Measurements from ENCODE around the gene MCHR1.
"Not testable (repeated sequence)": the region's sequence is repeated elsewhere in the genome, so short reads cannot be mapped to it uniquely, and the experiment has no call there.

MCHR1 gene

GRCh38 chr22:40679249-40679963 lies at the start of gene MCHR1:
TSS of gene MCHR1 (plus strand) at chr22:40679484. CDS start at chr22:40679653, 169 bp downstream.
- DNase-seq (ENCODE audit: low read depth): no peak

DNA sequence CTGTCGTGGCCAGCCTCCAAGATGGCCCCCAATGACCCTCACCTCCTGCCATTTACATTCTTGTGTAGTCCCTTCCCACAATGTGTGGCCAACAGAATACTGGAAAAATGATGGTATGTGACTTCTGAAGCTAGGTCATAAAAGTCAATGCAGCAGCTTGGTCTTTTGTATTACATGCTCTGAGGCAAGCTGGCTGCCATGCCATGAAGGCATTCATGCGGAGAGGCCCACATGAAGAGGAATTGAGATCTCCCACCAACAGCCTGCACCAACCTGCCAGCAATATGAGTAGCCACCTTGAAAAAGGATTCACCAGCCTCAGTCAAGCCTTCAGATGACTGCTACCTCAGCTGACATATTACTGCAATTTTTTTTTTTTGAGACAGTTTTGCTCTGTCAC lies 47.4 kb upstream of the MCHR1 start:
- DNase-seq (ENCODE audit: low read depth): no peak

DNA sequence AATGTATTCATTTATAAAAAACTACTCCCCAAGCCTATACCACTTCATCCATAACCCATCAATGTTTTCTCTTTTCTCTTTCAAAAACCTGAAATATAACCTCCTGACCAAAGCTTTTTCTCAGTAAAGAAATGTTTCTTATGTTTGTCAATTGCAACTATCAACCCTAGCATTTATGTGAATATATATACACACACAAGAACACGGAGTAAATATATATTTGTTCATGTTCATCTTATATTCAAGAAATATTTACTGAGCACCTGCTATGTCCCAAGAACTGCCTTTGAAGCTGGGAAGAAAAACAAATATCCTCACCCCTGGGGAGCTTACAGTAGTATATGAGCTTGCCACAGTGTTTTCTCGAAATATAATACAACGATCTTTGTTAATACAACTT lies 46.2 kb upstream of the MCHR1 start:
- no peak for DNase-seq (ENCODE audit: low read depth)

GRCh38 chr22:40634119-40634903 lies 45.0 kb upstream of the MCHR1 start:
- DNase-seq (ENCODE audit: low read depth): no peak

DNA sequence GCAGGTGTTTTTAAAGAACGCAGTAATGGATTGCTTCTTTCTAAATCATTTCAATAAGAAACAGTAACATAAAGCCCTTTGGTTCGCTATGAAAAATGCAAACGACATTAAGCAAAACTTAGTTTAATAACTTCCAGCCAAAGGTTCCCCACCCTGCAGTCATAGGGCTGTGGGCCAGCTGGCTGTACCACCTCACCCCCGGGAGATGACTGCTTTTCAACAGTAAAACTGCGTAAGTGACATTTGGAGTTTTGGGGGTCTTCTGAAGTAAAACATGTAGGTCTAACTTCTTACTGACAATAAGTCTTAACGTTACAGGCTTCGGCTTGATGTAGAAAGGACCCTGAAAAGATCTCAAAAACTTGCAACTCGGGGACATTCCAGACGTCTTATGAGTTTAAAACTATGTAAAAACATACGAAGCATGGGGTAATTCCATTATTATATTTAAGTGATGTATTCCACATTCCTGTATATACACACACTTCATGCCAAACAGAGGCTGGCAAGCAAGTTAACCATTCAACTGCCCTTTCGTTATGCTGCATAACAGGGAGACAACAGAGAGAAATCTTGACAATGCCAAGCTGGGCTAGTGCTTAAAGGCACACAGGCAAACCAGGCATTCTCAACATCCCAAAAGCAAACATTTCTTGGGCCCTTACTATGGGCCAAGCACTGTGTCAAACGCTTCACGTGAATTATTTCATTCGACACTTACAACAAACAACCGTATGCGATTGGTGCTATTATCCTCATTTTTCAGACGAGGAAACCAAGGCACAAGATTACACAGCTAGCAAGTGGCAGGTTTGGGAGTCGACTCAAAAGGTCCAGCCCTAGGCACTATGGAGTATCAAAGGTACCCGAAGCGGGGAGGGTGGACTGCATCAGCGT lies 44.0 kb upstream of the MCHR1 start:
- DNase-seq (ENCODE audit: low read depth): peak; percentile 17

- DNase-seq (ENCODE audit: low read depth): no peak
Observed at GRCh38 chr22:40635940-40636379, 43.3 kb upstream of the MCHR1 start.

DNA sequence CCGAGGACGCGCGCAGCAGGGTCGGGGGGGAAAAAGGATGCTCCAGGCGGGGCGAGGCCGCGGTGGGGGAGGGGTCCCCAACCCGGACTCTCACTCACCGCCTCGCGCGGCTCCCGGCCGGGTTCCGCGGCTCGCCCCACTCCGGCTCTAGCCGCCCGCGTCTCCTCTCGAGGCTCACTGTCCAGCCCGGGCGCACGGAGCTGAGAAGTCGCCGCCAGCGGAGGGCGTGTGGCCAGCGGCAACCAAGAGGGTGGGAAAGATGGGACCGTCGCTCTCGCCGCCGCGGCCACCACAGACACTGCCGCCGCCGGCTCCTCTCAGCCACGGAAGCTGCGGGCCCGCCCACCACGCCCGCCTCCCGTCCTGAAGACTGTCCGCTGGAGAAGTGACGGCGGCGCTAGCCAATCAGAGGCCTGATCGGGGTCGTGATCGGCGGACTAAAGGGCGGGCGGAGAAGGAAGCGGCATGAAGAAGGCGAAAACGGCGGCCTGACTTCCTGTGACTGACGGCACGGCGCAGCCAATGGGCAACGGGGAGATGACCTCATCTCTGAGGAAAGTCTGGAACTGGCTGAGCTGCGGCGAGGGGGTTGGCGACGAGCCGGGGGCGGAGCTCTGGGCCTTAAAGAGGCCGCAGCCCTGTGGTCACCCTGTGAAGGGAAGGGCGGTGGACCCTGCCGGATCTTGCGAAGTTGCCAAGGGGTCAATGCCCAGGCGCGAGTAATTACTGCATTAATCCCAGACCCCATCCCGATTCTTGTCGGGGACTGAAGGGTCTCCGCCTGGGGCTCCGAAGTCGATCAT lies 42.7 kb upstream of the MCHR1 start, which contains the start of gene MRTFA:
Gene MRTFA, minus strand, starts transcription at position 340 of the 803 bp plus-strand sequence.
- DNase-seq (ENCODE audit: low read depth): peak; percentile 99

- peak; percentile 14 for DNase-seq (ENCODE audit: low read depth)
Observed at GRCh38 chr22:40637183-40638150, 41.8 kb upstream of the MCHR1 start.

DNA sequence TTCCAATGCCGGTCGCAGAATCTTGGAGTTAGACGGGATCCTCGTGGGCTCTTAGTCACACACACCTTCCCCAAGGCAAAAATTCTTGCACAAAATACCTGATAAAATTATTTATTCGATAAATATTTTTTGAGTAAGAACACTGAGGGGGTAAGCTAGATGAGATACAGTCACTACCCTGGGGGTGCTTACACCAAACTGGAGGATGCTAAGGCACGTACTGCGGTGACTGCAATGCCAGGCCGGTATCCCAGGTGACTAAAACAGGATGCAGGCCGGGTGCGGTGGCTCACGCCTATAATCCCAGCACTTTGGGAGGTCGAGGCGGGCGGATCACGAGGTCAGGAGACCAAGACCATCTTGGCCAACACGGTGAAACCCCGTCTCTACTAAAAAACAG lies 41.0 kb upstream of the MCHR1 start:
- no peak for DNase-seq (ENCODE audit: low read depth)

DNA sequence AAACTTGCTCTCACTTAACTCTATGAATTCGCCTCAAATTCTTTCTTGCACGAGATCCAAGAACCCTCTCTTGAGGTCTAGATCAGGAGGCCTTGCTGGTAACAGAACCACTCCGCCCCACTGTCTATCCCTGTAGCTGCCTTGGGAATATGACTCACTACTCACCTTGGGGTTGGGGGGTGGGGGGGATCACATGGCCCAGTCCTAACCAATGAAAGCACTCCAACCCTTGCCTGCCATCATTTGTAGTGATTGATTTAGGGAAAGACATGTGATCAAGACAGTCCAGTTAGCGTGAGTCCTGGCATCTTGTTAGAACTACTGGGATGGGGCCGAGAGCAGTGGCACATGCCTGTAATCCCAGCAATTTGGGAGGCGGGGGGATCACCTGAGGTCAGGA lies 38.0 kb upstream of the MCHR1 start:
- DNase-seq (ENCODE audit: low read depth): no peak

DNA sequence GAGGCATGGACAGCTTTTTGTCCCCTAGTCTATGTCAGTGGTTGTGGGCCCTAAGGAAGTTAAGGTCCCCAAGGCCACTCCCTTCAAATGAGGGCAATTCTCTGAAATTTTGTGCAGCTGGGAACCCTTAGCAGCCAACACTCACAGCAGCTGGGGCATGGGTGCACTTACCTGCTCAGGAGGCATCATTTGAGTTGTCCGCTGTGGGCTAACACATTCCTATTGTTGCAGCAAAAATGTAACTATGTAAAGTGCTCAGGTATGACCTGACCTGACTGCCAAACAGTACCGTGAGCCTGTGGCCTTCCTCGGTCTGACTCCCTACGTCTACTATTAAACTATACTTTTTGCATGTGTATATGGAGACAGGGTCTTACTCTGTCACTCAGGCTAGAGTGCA lies 37.0 kb upstream of the MCHR1 start:
- DNase-seq (ENCODE audit: low read depth): no peak

DNA sequence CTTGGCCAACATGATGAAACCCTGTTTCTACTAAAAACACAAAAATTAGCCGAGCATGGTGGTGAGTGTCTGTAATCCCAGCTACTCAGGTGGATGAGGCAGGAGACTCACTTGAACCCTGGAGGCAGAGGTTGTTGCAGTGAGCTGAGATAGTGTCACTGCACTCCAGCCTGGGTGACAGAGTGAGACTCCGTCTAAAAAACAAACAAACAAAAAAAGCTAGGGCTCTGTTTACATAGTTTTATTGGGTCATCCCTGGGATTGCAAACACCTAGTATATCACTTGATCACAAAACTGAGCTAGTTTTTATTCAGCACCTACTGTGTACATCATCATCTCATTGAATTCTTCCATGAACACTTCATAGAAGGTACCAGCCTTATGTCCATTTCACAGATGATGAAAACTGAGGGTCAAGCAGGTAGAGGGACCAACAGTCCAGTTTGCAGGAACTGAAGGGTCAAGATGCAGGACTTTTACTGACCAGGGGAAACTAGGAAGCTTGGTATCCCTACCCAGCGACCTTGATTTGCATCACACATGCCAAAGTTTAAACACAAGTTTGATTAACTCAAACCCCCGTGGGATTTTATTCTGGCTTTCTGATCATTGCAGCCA lies 33.6 kb upstream of the MCHR1 start:
- no peak for DNase-seq (ENCODE audit: low read depth)

DNA sequence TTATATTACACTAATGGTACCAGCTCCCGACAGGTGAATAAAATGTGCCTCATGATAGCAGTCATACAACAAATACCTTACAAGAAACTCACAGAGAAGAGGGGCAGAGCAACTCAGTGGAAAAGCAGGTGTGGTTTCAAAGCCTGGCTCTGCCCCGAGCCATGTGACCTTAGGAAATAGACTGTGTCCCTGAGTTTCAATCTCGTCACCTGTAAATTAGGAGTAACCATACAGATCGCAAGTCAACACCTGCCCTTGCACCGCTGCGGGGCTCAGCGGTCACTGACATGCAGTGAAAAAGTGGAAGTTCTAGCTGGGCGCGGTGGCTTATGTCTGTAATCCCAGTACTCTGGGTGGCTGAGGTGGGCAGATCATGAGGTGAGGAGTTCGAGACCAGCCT lies 30.9 kb upstream of the MCHR1 start:
- no peak for DNase-seq (ENCODE audit: low read depth)

DNA sequence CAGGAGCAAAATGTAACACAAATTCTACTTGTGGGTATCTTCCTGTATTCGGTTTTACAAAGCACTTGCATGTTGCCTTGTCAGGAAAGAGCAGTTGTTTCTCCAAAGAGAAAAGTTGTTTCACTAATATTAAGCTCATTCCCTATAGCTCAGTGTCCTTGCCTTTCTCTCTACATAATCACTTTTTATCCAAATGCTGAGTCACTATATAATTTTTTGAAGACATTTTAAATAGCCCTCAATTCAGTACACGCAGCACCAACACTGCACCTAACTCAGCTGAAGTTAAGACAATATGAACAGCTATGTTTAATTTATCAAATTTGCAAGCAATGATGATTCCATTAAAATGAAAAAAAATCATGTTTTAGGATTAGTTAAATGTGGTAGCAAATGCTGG lies 28.2 kb upstream of the MCHR1 start:
- no peak for DNase-seq (ENCODE audit: low read depth)

DNA sequence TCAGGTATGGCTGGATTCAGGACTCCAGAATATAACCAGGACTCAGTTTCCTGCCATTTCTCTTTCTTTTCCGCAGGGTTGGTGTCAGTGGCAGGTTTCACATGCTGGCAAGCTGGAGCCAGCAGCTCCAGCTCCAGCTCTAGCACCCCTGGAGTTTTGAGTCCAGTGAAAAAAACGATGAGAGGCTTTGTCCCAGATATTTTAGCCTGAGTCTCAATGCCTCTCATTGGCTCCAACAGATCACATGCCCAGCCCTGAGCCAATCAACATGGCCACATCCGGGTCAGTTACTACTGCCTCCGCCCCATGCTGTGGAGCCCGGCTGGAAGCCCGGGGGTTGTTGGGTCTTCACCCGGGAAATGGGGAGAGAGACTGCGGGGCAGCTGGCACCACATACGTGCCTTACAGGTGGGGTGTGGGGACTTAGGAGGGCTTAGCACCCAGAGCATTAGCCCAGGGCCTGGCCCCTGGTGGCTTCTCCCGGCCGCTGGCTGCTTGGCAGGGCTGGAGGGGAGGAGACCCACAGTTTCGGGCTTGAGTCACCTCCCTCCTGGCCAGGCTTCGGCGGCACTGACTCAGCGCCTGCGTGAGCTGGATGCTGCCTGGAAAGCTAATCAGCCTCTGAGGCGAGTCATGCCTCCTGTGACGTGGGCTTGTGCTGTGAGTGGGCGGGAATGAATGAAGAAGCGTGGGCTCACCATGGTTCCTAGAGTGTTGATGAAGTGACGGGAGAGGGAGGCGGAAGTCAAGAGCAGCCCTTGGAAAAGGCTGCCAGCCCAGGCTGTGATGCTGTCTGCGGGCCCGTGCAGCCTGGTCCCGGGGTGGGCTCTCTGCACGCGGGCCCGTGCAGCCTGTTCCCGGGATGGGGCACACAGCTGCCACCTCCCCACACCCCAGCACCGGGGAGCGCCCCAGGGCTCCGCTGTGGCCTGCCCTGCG lies 27.5 kb upstream of the MCHR1 start:
- peak; percentile 98 for DNase-seq (ENCODE audit: low read depth)

DNA sequence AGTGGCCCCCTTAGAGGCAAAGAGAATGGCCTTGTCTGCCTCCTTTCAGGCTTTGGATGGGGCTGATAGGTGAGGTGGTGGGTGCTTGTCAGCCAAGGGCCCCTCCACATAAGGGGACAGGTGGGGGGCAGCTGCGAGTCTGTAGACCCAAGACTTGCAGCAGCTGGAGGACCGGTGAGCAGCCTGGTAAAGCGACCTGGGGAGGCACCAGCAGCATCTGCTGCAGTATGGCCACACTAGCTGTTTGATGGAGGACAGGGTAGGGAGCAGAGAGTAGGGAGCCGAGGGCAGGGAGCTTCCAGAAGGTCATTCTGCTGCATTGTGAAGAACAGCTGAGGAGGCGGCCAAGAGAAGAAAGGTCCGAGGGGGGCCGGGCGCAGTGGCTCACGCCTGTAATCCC lies 25.9 kb upstream of the MCHR1 start:
- DNase-seq (ENCODE audit: low read depth): no peak

DNA sequence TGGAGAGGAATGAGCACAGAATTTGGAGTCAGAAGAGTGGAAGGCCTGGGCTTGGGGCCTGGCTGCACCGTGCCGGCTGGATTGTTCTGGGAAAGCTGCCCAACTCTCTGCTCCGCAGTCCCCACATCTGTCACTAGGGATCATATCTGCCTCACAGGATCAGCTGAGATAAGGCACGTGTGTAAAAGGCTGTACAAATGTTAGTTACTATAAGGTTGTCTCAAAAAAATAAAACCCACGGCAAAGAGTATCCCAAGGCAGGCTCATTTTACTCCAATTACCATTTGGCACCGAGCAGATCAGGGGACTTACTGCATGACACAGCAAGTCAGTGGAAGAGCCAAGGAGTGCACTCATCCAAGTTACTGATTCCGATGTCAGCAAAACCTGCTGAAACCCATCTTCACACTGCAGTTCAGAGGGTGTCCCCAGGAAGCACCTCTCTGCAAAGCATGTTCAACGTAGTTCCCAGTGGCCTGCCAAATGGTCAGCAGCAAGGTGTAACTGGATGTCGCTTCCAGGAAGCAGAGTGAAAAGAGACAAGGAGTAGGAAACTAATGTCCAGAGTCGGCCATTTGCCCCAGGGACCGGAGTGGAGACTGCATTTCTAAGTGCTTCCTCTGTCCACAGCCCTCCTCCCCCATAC lies 24.6 kb upstream of the MCHR1 start:
- DNase-seq (ENCODE audit: low read depth): peak; percentile 47

DNA sequence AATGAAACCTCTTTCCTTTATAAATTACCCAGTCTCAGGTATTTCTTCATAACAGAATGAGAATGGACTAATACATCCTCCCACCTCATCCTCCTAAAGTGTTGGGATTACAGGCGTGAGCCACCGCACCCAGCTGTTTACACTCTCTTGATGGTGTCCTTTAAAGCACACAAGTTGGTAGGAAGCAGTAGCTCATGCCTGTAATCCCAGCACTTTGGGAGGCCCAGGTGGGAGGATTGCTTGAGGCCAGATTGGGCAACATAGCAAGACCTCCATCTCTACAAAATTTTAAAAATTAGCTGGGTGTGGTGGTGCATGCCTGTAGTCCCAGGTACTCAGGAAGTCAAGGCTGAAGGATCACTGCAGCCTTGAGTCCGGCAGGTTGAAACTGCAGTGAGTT lies 23.3 kb upstream of the MCHR1 start:
- DNase-seq (ENCODE audit: low read depth): not testable (repeated sequence)

All from fibroblast of the conjunctiva (primary cell).